ENCODE data around the gene UGT1A5. TPM values are rescaled to one million over a fixed set of nuclear protein-coding genes. Genes with fewer than 3 reads are reported as not detected.

Gene UGT1A5
- total RNA-seq, 8 experiments from 2014 or later: 0.09 to 1.4 (median 0.47) TPM; not detected in 5

DNA sequence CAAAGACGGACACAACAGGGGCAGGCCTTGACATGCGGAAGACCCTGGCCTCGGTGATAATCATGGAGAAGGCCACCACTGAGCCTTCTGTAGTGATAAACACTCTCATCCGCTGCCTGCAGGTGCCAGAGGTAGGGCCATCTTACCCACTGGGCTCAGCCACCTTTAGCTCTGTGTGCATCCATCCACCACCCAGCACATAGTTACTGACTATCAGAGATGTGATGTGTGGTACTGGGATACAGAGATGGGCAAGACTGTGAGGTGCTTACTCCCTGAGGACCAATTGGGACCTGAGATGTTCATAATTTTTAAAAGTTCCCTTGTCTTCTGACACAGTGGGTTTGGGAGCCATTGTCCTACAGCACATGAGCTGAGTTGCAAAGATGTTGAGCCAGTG lies 67.0 kb downstream of the UGT1A5 start:
- ATAC-seq (replicated peaks in 6 of 8): no peak
- whole genome bisulfite sequencing, 10 experiments: 100% methylated on average over 1 to 3 of the region's 4 CpGs; no CpG with 5 or more reads in 8 of the 10 experiments
- H3K27ac ChIP-seq: no peak overlapping the region
- no peak overlapping the region for H3K4me3 ChIP-seq
- H3K4me1 ChIP-seq (replicated peaks in 1 of 2): no peaks in the 10 kb centered on the region
- in situ Hi-C loops (cut with MboI; ENCODE audit: low pct_unique_long_range_greater_than_20kb in 2 of 9, low sequenced_read_pairs in 9 of 9, unreplicated experiment in 9 of 9): no loop called here

DNA sequence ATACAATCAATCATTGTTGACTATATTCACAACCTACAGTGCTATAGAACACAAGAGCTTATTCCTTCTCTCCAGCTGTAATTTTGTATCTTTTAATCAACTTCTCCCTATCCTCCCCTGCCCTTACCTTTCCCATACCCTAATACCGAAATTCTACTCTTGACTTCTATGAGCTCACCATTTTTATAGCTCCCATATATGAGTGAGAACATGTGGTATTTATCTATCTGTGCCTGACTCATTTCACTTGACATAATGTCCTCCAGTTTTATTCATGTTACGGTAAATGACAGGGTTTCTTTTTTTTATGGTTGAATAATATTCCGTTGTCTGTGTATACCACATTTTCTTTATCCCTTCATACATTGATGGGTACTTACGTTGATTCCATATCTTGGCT lies 68.1 kb downstream of the UGT1A5 start:
- Histone ChIP-seq H3K27ac (no peak overlapping the region), H3K4me1 (replicated peaks in 1 of 2) (no peaks in the 10 kb centered on the region), H3K4me3 (no peak overlapping the region)
- 2 to 93% (median 83%) methylated on average over 1 to 4 of the region's 4 CpGs for WGBS, 10 experiments
- in situ Hi-C loops (cut with MboI; ENCODE audit: low pct_unique_long_range_greater_than_20kb in 2 of 9, low sequenced_read_pairs in 9 of 9, unreplicated experiment in 9 of 9): no loop called here
- peak in 2 of 8 experiments; percentile 81 to 87 for ATAC-seq (replicated peaks in 6 of 8)

DNA sequence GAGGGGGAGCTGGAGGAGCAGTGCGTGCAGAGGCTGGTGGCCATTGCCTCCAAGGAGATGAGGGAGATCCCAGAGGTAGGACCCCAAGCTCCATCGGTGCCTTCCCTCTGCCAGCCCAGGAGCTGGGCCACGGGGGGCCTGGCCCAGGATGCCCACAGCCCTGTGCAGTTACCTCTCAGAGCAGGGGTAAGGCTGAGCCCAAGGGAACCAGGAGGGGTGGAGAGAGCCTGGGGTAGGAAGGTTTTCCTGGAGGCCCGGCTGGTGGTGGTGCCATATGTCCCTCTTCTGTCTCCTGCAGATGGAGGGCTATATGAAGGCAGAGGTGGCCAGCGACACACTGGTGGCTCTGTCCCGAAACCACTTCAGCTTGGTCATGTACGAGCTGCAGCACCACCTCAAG lies 76.8 kb downstream of the UGT1A5 start:
- no peaks in the 10 kb centered on the region for H3K4me1 ChIP-seq (replicated peaks in 1 of 2)
- WGBS, 10 experiments: 40 to 100% (median 82%) methylated on average over 1 to 3 of the region's 7 CpGs; no CpG with 5 or more reads in 2 of the 10 experiments
- in situ Hi-C loops (cut with MboI; ENCODE audit: low pct_unique_long_range_greater_than_20kb in 2 of 9, low sequenced_read_pairs in 9 of 9, unreplicated experiment in 9 of 9): no loop called here

DNA sequence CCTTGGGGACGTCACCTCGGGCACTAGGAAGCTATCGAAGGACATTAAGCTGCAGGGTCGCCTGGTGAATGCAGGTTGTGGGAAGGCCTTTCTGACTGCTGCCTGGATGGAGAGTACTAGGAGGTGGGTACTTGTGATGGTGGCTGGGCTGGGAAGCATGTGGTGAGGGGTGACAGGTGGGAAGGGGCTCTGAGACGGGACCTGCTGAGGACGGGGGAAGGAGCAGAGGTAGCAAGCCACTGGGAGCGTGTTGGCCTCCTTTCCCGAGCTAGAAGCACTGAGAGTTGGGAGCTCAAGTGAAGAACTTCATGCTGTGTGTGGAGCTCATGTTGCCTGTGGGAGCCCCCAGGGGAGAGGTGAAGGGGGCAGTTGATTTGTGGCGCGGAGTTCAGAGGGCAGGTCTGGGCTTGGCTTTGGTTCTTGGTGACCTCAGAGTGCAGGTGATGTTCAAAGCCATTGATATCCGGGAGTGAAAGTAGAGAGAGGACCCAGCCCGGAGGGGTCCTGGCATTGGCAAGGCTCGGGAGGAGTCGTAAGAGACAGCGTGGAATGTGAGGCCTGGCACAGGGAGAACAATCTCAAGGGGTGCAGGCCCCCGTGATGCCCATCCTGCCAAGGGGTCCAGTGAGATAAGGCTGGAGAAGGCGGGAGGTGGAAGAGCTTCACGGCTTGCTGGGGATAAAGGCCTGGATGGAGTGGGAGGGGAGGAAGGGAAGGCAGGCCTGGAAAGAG lies 78.6 kb downstream of the UGT1A5 start:
- no peak for ATAC-seq (replicated peaks in 6 of 8)
- 48 to 89% (median 85%) methylated on average over 3 to 15 of the region's 18 CpGs; no CpG with 5 or more reads in 5 of the 10 experiments for WGBS, 10 experiments
- H3K4me3 ChIP-seq: no peak overlapping the region
- in situ Hi-C loops (cut with MboI; ENCODE audit: low pct_unique_long_range_greater_than_20kb in 2 of 9, low sequenced_read_pairs in 9 of 9, unreplicated experiment in 9 of 9): no loop called here
- H3K4me1 ChIP-seq (replicated peaks in 1 of 2): no peaks in the 10 kb centered on the region
- H3K27ac ChIP-seq: no peak overlapping the region

More for the DNA sequence above, 76.8 kb downstream of the UGT1A5 start:
- Histone ChIP-seq H3K27ac (no peak overlapping the region), H3K4me3 (no peak overlapping the region)
- ATAC-seq (replicated peaks in 6 of 8): no peak

DNA sequence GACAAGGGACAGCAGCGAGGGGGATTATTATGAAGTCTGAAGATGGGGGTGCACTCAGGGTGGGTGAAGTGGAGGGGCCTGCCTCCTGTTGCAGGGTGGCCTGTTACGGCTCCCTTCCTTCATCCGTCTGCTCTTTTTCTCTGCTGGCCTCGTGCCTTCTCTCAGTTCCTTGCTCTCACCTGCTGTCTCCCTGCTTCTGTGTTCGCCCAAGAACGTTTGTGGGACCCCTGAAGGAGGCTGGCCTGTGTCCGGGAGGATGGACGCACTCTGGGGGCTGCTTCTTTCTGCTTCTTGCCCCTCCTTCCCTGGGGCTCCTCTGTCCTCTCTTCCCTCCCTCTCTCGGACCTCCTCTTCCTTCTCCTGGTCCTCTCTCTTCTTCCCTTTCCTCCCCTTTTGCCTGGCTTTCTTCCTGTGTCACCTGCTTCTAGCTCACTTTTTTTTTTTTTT lies 79.2 kb downstream of the UGT1A5 start:
- no peak for ATAC-seq (replicated peaks in 6 of 8)
- no peak overlapping the region for H3K27ac ChIP-seq
- in situ Hi-C loops (cut with MboI; ENCODE audit: low pct_unique_long_range_greater_than_20kb in 2 of 9, low sequenced_read_pairs in 9 of 9, unreplicated experiment in 9 of 9): no loop called here
- H3K4me3 ChIP-seq: no peak overlapping the region
- WGBS, 10 experiments: 62 to 80% (median 67%) methylated on average over 1 to 8 of the region's 9 CpGs; no CpG with 5 or more reads in 5 of the 10 experiments
- no peaks in the 10 kb centered on the region for H3K4me1 ChIP-seq (replicated peaks in 1 of 2)

DNA sequence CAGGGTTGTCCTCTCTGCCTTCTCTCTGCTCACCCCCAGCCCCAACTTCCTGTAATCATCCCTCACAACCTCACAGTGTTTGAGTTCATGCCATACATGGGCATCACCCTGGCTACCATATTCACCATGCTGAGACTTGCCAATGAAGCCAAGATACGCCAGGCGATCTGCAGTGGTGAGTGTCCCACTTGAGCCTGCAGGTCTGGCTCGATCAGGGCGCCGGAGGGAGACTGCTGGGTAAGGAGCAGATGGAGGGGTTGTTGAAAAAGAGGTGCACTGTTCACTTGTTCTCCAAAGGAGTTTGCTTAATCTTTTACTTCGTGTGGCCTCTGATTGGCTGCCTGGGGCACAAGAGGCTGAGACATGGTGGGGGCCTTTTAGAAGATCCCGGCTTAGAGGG lies 80.0 kb downstream of the UGT1A5 start:
- ATAC-seq (replicated peaks in 6 of 8): no peak
- in situ Hi-C loops (cut with MboI; ENCODE audit: low pct_unique_long_range_greater_than_20kb in 2 of 9, low sequenced_read_pairs in 9 of 9, unreplicated experiment in 9 of 9): no loop called here
- no peaks in the 10 kb centered on the region for H3K4me1 ChIP-seq (replicated peaks in 1 of 2)
- H3K27ac ChIP-seq: no peak overlapping the region
- no peak overlapping the region for H3K4me3 ChIP-seq
- whole genome bisulfite sequencing, 10 experiments: 67 to 97% (median 79%) methylated on average over 1 to 6 of the region's 7 CpGs; no CpG with 5 or more reads in 3 of the 10 experiments

DNA sequence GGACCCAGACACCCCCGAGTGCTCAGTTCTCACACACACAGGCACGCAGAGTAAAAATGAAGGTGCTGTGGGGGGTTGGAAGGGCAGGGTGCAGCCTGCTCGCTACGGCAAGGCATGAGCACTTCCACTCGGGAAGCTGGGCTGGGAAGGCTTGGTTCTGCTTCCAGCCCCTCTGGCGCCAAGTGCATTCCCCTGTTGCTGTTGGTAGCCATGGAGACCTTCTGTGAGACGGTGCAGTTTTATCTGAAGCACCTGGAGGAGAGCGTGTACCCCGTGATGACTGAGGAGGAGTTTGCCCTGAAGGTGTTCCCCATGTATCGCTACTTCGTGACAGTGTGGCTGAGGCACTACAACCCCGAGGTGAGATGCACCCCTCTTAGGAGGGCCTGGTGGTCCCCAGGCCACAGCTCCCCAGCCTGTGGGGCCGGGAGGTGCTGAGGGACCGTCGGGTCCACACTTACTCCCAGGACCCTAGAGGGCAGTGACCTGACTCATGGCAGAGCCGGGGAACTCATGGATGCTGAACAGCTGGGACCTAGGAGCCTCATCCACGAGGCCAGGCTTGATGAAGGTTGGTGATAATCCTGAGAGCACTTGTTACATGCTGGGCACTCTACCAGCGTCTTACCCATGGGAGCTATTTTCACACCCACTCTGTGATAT lies 80.9 kb downstream of the UGT1A5 start:
- 43 to 100% (median 80%) methylated on average over 1 to 9 of the region's 18 CpGs; no CpG with 5 or more reads in 3 of the 10 experiments for WGBS, 10 experiments
- no peak for ATAC-seq (replicated peaks in 6 of 8)
- Histone ChIP-seq H3K4me3 (no peak overlapping the region), H3K4me1 (replicated peaks in 1 of 2) (no peaks in the 10 kb centered on the region), H3K27ac (no peak overlapping the region)
- in situ Hi-C loops (cut with MboI; ENCODE audit: low pct_unique_long_range_greater_than_20kb in 2 of 9, low sequenced_read_pairs in 9 of 9, unreplicated experiment in 9 of 9): no loop called here

DNA sequence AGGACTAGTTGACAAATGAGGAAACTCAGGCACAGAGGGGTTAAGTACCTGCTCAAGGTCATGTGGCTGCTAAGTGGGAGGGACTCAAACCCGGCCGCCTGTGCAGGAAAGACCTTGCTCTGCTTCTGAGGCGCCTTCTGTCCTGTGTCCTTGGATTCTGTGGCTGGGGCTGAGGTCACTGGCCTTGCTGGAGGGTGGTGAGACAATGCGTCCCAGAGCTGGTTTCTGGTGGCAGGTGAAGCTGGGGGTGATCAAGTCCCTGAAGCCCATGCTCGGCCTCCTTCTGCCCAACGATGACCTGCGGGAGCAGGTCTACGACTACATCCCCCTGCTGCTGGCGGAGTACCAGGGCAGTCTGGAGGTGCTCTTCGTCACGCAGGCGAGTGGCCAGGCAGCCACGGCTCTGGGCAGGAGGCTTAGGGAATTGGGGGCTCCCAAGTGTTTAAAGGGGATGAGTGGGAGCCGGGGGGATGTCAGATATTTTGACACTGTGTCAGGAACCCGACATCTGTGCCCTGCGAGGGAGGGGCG lies 81.5 kb downstream of the UGT1A5 start:
- Histone ChIP-seq H3K4me3 (no peak overlapping the region), H3K4me1 (replicated peaks in 1 of 2) (no peaks in the 10 kb centered on the region), H3K27ac (no peak overlapping the region)
- in situ Hi-C loops (cut with MboI; ENCODE audit: low pct_unique_long_range_greater_than_20kb in 2 of 9, low sequenced_read_pairs in 9 of 9, unreplicated experiment in 9 of 9): no loop called here
- 67 to 94% (median 89%) methylated on average over 2 to 9 of the region's 17 CpGs; no CpG with 5 or more reads in 5 of the 10 experiments for WGBS, 10 experiments
- no peak for ATAC-seq (replicated peaks in 6 of 8)

DNA sequence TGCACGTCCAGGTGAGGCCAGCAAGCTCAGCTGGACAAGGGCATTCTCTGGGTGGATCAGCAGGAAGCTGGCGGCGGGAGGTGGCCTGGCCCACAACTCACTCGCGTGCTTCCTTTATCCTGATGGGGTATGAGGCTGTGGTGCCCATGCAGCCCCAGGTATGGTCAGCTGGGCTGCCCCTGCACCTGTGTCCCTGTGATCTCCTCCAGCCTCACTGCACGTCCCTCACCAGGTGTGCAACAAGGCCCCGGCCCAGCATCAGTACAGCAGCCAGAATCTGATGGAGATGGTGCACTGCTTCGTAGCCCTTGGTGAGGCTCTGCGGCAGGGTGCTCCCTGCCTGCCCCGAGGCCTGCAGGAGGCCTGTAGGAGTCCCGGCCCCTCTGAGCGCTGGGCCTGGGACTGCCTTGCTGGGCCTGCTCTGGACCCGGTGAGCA lies 83.0 kb downstream of the UGT1A5 start:
- in situ Hi-C loops (cut with MboI; ENCODE audit: low pct_unique_long_range_greater_than_20kb in 2 of 9, low sequenced_read_pairs in 9 of 9, unreplicated experiment in 9 of 9): no loop called here
- WGBS, 10 experiments: 92 to 100% (median 100%) methylated on average over 1 to 7 of the region's 13 CpGs; no CpG with 5 or more reads in 7 of the 10 experiments
- Histone ChIP-seq H3K27ac (no peak overlapping the region), H3K4me1 (replicated peaks in 1 of 2) (no peaks in the 10 kb centered on the region), H3K4me3 (no peak overlapping the region)
- no peak for ATAC-seq (replicated peaks in 6 of 8)

DNA sequence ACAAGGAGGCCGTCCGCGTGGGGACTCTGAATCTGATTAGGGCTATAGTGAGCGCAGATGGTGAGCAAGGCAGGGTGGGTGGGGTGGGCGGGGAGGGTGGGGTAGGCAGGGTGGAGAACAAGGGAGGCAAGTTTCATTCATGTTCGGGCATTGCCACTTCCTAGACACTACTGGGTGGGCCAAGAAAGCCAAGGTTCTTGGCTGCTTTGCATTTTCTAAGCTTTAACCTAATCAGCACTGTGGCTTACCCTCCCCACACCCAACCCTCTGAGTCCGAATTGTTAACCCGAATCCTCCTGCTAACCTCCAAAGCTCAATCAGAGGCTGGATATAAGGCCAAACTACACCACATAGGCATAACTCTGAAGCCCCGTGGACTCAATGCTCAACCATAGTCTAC lies 83.5 kb downstream of the UGT1A5 start:
- peak in 3 of 8 experiments; percentile 48 to 89 (median 86) for ATAC-seq (replicated peaks in 6 of 8)
- H3K4me1 ChIP-seq (replicated peaks in 1 of 2): no peaks in the 10 kb centered on the region
- no peak overlapping the region for H3K27ac ChIP-seq
- no peak overlapping the region for H3K4me3 ChIP-seq
- in situ Hi-C loops (cut with MboI; ENCODE audit: low pct_unique_long_range_greater_than_20kb in 2 of 9, low sequenced_read_pairs in 9 of 9, unreplicated experiment in 9 of 9): no loop called here
- 0 to 100% (median 100%) methylated on average over 1 to 2 of the region's 9 CpGs; no CpG with 5 or more reads in 6 of the 10 experiments for WGBS, 10 experiments

DNA sequence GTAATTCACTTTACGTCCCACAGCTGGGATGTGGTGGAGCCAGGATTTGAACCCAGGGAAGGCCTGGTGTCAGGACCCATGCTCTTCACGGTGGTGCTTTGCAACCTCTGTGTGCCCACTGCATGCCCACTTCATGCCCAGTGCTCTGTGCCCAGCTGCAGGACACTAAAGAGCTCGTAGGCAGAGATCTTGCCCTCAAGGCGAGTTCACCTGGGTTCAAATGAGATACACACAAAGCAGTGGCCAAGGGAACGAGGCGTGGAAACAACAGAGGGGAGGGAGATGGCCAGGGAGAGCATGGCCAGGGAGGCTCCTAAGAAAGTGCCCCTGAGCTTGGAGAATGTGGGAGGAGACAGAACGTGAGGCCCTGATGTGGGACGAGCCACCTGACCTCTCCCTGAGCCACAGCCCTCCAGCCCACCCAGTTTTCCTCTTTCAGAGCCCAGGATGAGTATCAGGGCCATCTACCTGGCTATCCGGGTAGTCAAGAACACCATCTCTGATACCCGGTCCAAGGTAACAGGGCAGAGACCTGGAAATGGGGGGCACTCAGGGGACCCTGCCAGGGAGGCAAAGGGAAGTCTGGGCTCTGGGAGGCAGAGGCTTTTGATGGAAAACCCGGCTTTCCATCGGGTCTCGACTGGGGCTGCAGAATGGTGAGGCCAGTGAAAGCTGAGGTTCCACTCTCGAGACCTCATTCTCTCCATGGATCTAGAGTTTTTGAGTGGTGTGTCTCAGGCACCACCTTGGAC lies 85.8 kb downstream of the UGT1A5 start:
- ATAC-seq (replicated peaks in 6 of 8): no peak
- no peak overlapping the region for H3K27ac ChIP-seq
- H3K4me1 ChIP-seq (replicated peaks in 1 of 2): no peaks in the 10 kb centered on the region
- H3K4me3 ChIP-seq: no peak overlapping the region
- in situ Hi-C loops (cut with MboI; ENCODE audit: low pct_unique_long_range_greater_than_20kb in 2 of 9, low sequenced_read_pairs in 9 of 9, unreplicated experiment in 9 of 9): no loop called here
- 47 to 92% (median 76%) methylated on average over 3 to 8 of the region's 14 CpGs; no CpG with 5 or more reads in 3 of the 10 experiments for WGBS, 10 experiments

DNA sequence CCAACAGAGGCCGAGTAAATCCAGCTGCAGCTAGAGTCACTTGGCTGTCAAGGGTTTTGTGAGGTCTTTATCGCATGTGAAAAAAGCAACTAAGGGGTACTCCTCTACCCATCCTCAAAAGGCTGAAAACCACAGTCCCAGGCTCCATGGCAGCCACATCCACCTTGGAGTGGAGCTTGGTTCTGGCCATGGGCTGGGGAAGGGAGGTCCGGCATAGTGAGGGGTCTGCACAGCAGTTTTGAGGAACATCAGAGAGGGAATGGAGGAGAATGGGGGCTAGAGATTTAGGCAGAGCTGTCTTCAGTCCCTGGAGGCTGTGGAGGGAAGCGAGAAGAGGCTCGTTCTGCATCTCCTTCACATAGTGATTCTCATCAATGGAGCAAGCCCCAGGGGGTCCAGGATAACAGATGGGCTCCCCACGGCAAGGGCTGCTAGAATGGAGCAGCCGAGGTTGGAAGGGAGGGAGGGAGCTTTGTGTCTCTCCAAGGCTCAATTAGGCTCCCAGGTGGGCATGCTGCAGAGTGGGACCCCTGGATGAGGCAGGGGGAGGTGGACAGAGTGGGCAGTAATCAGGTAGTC lies 86.5 kb downstream of the UGT1A5 start:
- Histone ChIP-seq H3K4me3 (no peak overlapping the region), H3K27ac (no peak overlapping the region), H3K4me1 (replicated peaks in 1 of 2) (no peaks in the 10 kb centered on the region)
- 42 to 87% (median 76%) methylated on average over 1 to 4 of the region's 7 CpGs; no CpG with 5 or more reads in 4 of the 10 experiments for WGBS, 10 experiments
- no peak for ATAC-seq (replicated peaks in 6 of 8)
- in situ Hi-C loops (cut with MboI; ENCODE audit: low pct_unique_long_range_greater_than_20kb in 2 of 9, low sequenced_read_pairs in 9 of 9, unreplicated experiment in 9 of 9): no loop called here

Measured in motor neuron (in vitro differentiated cells).